ENCODE results near the gene FBN2.
"Not testable (repeated sequence)": the region's sequence is repeated elsewhere in the genome, so short reads cannot be mapped to it uniquely, and the experiment has no call there.

- not testable (repeated sequence) for TF ChIP-seq POLR2A, CTCF (IDR thresholded peaks at IDR 0.05)
Measured at GRCh38 chr5:128400766-128401165, 137.3 kb downstream of the FBN2 start.
